Measurements from ENCODE around the gene MNAT1. TPM values are rescaled to one million over a fixed set of nuclear protein-coding genes. Genes with fewer than 3 reads are reported as not detected.
A peak's percentile ranks its signal among the peaks of the same experiment; 100 is the strongest.

MNAT1 gene
- total and polyA plus RNA-seq, 9 of the 15 experiments (the other 6 are each of a cell fraction or from before 2014, with no cell fraction given), result 37.8 to 83.3 (median 60.4) TPM

DNA sequence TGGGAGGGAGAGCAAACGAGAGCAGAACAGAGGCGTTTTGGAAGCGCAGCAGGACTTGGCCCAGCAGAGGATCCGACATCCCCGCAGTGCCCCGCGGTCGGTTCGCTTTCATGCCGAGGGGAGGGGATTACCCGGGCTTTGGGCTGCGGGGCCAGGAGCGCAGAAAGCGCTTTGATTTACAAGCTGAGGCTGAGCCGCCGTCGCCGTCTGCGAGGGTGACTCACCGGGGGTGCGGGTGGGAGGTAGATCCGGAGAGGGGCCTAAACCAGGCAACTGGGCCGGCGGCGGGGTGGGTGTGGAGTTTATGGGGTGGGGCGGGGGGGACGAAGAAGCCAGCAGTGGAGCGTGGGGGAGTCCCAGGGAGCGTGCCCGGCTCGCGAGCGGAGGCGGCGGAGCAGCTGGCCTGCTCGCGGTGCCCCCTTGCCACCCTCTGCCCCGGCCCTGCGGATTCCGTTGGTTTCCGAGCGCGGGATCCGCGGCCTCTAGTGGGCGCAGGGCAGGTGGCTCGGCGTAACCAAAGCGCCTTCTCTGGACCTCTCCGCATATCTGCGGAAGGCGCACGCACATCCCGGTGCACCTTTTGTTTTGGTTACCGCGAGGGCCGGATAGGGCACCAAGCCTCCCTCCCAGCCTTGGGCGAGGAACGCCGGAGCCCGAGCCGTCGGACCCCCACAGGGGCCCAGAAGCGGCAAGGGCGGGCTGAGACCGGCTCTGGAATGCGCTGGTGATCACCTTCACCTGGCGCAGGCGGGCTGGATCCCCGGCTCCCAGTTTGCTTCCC, 13.0 kb upstream of the MNAT1 start:
- peak overlapping the region; percentile 71 to 98; a peak in 2 of 4 replicates for H3K9ac ChIP-seq (ENCODE audit: insufficient read depth in 1 of 2, low read depth in 2 of 2, low read length in 2 of 2)
- H3K27me3 ChIP-seq (ENCODE audit: control insufficient read depth in 2 of 2, insufficient read depth in 2 of 2, low read length in 2 of 2), result no peaks in the 10 kb centered on the region
- peak overlapping the region; percentile 67 for H3K4me3 ChIP-seq
- intact Hi-C loops (cut with micrococcal nuclease), result loop anchor here (5.0 kb wide), 2 partner anchors 266 to 306 kb away; no protein-coding TSS in a partner anchor
- peaks cover 3 to 27% of the 10 kb centered on the region in 2 experiments; a peak in 4 of 5 replicates for H3K4me1 ChIP-seq (replicated peaks in 1 of 2; ENCODE audit: control insufficient read depth in 2 of 2, insufficient read depth in 2 of 2, low read length in 2 of 2)
- ChIA-PET POLR2A (no interaction called here), CTCF (ENCODE audit: low intra/inter-chr PET ratio) (no interaction called here)
- H3K9me1 ChIP-seq (ENCODE audit: control insufficient read depth, insufficient read depth, low read length), result no peaks in the 10 kb centered on the region
- BruUV-seq (replicated peaks), result no TSS peak
- no peak for ATAC-seq
- peak in 2 of 4 experiments; percentile 7 for DNase-seq (ENCODE audit: extremely low read depth in 1 of 4, low spot score in 3 of 4)
- peaks cover 48% of the 10 kb centered on the region for H3K79me2 ChIP-seq (ENCODE audit: control insufficient read depth, insufficient read depth, low read length)
- no peak for TF ChIP-seq ZBTB7A (IDR thresholded peaks at IDR 0.05; ENCODE audit: borderline replicate concordance, control insufficient read depth, low read depth, low read length)
- 0 out of 2 replicates have a peak, but pooled peaks have one; percentile 4 for TF ChIP-seq RBFOX2 (IDR thresholded peaks at IDR 0.05; ENCODE audit: low read depth, low read length)
- TF ChIP-seq ZBTB33 (CRISPR knock-in tag; IDR thresholded peaks at IDR 0.05), result peak; percentile 97
- no peak for TF ChIP-seq ZC3H11A (IDR thresholded peaks at IDR 0.05; ENCODE audit: low read depth, low read length)
- TF ChIP-seq CCNT2 (IDR thresholded peaks at IDR 0.05; ENCODE audit: borderline replicate concordance, extremely low read depth, insufficient read length, low read depth, low read length), result no peak
- peak; percentile 37; the same call in 1 of the 2 replicates for TF ChIP-seq HNRNPL (IDR thresholded peaks at IDR 0.05; ENCODE audit: low read depth, low read length)
- peak overlapping the region; percentile 86; the same call in 1 of the 2 replicates for H2AFZ ChIP-seq (ENCODE audit: low read depth, low read length)
- 0 out of 2 replicates have a peak, but pooled peaks cover 4% of the 10 kb centered on the region for H4K20me1 ChIP-seq (replicated peaks; ENCODE audit: control insufficient read depth, insufficient read depth, low read length)
- WGBS (ENCODE audit: insufficient coverage, low coverage, missing lambda C conversion rate), result 93% methylated on average over 24 of the region's 70 CpGs
- H3K27ac ChIP-seq (ENCODE audit: extremely low read depth, low read depth, low read length), result no peak overlapping the region; the same call in 2 of the 3 replicates
- no peaks in the 10 kb centered on the region for H3K9me3 ChIP-seq (replicated peaks; ENCODE audit: control insufficient read depth, insufficient read depth, low read depth, low read length)
- in situ Hi-C loops (cut with MboI), result no loop called here
- H3K36me3 ChIP-seq (ENCODE audit: control insufficient read depth, insufficient read depth, low read length), result peaks cover 40% of the 10 kb centered on the region
- FAIRE-seq, result no peak
- peak overlapping the region; percentile 74 for H3K4me2 ChIP-seq (ENCODE audit: insufficient read depth, low read length)

Data from K562 (cell line).